ENCODE data around the gene OR52N4.
"Not testable (repeated sequence)": the region's sequence is repeated elsewhere in the genome, so short reads cannot be mapped to it uniquely, and the experiment has no call there.

Gene OR52N4

DNA sequence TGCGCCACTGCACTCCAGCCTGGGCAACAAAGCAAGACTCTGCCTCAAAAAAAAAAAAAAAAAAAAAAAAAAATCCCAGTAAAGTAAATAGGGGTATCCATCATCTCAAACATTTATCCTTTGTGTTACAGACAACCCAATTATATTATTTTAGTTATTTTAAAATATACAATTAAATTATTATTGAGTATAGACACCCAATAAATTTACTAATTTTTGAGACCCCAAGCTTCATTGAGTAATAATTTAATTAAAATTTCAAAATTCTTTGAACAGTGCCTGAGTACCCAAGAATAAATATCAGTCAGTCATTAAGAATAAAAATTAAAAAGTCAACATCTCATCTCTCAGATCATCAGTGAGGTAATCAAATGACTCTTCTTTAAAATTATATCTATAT, at the start of gene OR52N4:
OR52N4 (plus strand) TSS at position 301 of the 400 bp plus-strand sequence. CDS start 498 bp downstream, outside the sequence.
- DNase-seq (ENCODE audit: low spot score) = no peak

DNA sequence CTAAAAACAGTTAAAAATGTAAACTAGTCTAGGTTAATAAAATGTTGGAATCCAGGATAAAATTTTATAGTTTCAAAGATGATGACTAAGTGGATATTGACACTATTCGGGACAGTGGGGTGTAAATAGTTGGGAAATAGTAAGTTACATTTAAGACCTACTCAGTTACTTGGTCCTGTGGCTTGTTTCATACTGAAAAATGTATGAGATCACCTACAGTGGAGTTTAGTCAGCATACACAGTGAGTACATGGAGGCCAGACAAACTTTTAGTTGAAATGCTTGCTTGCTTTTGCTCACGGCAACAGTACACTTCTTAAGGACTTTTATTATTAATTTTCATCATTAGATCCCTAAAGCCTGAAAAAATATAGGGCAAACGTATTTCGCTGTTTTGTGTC, 48.4 kb upstream of the OR52N4 start:
- peak; percentile 22 for DNase-seq (ENCODE audit: low spot score)

DNA sequence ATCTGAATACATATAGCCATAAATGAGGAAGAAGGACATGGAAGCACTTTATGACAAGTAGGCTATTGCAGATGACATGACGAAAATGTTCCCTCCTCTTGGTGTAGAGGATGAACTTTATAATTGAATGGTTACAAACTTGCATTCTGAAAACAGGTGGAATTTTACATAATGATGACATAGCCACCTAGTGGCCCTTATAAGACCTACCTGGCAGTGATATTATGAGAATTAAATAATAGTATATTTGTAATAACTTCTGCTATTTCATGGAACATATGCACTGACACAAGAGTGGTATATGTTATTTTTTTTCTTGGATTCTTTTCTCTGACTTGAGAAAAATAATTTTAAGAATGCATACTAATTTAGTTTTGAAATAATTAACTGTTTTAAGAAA, 41.5 kb upstream of the OR52N4 start:
- peak; percentile 26 for DNase-seq (ENCODE audit: low spot score)

DNA sequence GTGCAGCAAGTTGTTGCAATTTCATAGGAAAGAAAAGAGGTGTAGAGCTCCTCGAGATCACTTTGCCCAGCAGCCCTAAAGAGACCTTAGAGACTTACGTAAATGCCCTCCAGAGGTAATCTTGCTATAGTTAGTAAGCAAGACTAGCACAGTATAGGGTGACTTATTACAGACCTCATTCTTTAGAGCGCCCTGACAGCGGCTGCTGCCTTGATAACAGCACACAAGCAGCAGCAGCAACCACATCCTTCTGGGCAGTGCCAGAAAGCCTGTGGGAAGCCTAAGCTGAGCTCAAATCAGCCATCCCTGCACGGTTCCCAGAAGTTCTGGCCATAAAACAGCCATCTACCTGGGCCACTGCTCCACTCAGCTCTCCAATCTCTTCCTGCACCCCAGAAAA, 40.3 kb upstream of the OR52N4 start:
- DNase-seq (ENCODE audit: low spot score) = no peak

DNA sequence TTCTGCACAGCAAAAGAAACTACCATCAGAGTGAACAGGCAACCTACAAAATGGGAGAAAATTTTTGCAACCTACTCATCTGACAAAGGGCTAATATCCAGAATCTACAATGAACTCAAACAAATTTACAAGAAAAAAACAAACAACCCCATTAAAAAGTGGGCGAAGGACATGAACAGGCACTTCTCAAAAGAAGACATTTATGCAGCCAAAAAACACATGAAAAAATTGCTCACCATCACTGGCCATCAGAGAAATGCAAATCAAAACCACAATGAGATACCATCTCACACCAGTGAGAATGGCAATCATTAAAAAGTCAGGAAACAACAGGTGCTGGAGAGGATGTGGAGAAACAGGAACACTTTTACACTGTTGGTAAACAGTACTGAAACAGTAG, 37.5 kb upstream of the OR52N4 start:
- not testable (repeated sequence) for DNase-seq (ENCODE audit: low spot score)

DNA sequence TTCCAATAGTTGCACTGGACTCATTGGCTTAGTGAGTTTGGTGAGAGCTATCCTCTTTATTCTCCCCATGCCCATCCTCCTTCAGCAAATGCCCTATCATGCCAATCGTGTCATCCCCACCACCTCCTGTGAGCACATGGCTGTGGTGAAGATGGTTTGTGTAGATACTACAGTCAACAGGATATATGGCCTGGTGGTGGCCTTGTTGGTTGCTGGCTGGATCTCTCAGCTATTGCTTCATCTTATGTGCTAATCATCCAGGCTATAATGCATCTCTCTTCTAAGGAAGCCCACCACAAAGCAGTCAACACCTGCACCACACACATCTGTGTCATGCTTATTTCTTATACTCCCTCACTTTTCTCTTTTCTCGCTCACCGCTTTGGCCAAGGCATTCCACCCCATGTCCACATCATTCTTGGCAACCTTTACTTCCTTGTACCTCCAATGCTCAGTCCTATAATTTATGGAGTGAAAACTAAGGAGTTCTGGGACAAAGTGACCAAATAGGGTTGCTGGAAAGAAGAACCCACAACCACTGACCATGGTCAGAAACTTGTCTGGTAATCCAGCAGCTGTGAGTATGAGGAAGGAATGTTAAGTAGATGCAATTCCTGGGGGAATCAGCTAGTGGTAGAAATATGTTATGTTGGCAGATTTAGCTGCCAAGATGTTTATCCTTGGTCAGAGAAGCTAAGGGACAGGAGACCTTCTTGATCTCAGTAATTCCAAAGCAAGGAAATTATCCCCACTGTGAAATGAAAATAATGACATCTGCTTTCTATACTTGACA, 34.1 kb upstream of the OR52N4 start:
- DNase-seq (ENCODE audit: low spot score) = no peak

DNA sequence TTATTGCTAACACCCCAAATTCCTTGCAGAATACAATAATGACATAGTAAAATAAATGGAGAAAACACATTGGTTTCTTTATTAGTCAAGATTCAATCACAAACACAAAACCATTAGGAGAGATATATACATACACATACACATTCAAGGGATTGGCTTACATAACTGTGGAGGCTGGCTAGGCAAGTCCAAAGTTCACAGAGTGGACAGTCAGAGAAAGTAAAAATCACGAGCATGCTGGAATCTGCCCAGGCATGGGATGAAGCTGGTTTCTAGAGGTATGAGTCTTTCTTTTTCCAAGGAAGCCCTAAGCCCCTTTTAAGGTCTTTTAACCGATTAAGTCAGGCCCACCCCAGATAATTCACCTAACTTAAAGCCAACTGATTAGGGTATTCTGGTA, 31.4 kb upstream of the OR52N4 start:
- DNase-seq (ENCODE audit: low spot score) = no peak

DNA sequence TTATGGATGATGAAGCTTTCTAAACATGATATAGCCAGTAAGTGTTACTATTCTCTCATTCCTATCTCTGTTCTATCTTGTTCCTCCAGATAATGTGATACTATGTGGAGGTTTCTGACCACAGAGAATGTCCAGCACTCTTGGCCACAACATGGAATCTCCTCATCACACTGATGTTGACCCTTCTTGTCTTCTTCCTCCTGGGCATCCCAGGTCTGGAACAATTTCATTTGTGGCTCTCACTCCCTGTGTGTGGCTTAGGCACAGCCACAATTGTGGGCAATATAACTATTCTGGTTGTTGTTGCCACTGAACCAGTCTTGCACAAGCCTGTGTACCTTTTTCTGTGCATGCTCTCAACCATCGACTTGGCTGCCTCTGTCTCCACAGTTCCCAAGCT, 27.7 kb upstream of the OR52N4 start:
- no peak for DNase-seq (ENCODE audit: low spot score)

DNA sequence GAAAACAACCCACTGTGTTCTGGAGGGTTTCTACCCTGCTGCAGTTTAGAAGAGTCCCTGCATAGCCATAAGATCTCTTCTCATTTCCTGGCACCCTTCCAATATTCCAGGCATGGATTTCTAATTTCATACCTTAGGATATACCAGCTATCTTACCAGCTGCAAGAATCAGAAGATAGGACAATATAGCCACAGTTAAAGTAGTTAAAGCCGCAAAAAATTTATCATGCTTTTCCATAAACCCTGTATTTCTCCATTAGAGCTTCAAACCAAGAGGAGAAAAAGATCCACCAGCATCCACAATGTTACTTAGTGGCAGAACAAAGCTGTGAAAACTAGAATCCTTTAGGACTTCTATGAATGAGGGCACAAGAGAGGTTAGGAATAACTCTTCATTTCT, 26.4 kb upstream of the OR52N4 start:
- DNase-seq (ENCODE audit: low spot score) = no peak

DNA sequence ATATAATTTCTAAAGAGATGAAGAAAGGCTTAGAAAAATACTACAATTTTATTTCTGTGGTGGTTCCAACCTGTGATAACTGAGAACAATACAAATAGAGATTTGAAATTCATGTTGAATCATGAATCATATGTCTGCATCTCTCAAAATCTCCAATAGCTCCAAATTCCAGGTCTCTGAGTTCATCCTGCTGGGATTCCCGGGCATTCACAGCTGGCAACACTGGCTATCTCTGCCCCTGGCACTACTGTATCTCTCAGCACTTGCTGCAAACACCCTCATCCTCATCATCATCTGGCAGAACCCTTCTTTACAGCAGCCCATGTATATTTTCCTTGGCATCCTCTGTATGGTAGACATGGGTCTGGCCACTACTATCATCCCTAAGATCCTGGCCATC, 17.6 kb upstream of the OR52N4 start, which contains the start of gene OR56B1:
OR56B1 (plus strand) TSS at position 53 of the 400 bp plus-strand sequence; CDS start at position 122, 69 bp downstream.
- peak; percentile 38 for DNase-seq (ENCODE audit: low spot score)

DNA sequence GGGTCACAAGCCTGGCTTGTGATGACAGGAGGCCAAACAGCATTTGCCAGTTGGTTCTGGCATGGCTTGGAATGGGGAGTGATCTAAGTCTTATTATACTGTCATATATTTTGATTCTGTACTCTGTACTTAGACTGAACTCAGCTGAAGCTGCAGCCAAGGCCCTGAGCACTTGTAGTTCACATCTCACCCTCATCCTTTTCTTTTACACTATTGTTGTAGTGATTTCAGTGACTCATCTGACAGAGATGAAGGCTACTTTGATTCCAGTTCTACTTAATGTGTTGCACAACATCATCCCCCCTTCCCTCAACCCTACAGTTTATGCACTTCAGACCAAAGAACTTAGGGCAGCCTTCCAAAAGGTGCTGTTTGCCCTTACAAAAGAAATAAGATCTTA, 17.0 kb upstream of the OR52N4 start:
- DNase-seq (ENCODE audit: low spot score) = peak; percentile 23

DNA sequence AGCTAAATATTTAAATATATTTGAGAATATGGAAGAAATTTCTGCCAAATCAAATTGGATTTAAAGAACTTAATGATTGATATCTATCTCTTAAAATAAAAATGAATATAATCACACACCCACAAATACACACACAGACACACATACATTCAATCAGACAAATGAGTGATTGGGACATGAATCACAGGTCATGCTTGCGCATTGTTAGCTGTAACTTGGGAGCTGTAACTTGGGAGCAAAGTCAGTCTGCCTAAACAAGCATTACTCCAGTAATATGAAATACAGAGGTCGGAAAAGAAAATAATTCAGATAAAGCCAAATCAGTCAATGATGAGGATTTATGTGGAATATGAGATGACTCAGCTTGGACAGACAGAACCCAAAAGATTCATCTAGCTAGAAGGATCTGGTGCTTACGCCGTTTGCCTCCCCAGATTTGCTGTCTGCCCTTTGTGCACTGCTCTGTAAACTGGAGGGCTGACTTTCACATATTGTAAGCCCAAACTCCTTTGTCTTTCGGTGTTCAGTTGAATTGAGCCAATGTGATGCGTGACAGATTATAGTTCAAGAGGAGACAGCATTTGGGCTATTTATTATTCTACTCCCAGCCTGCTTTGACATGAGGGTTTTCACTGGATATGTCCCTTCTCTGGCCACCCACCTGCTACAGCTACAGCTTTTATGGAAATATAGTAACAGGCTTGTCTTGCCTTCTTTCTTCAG, 16.2 kb upstream of the OR52N4 start:
- DNase-seq (ENCODE audit: low spot score) = peak; percentile 11

DNA sequence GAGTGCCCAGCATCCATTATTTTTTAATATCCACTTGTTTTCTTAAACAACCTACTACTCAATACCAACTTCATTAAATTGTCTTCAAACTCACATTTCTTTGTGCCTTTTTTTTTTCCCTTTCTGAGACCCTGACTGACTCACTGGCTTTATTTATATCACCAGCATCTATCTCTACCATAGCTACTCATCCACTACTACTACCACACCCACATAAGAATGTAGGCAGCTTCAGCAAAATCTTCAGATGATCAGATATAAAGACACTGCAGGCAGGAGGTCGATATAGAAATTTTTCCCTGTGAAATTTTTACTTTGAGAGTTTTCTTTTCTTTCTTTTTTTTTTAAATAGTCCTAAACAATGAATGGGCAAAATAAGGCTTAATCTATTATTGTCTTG, 15.6 kb upstream of the OR52N4 start:
- DNase-seq (ENCODE audit: low spot score) = no peak

DNA sequence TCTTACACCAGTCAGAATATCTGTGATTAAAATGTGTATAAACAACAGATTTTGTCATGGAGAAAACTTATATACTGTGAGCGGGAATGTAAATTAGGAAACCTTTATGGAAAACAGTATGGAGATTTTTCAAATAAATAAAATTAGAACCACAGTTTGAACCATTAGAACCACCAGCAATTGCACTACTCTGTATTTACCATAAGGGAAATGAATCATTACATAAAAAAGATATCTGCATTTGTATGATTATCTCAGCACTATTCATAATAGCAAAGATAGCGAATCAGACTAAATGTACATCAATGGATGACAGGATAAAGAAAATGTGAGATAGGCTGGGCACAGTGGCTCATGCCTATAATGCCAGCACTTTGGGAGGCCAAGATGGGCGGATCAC, 7.4 kb upstream of the OR52N4 start:
- DNase-seq (ENCODE audit: low spot score) = no peak

DNA sequence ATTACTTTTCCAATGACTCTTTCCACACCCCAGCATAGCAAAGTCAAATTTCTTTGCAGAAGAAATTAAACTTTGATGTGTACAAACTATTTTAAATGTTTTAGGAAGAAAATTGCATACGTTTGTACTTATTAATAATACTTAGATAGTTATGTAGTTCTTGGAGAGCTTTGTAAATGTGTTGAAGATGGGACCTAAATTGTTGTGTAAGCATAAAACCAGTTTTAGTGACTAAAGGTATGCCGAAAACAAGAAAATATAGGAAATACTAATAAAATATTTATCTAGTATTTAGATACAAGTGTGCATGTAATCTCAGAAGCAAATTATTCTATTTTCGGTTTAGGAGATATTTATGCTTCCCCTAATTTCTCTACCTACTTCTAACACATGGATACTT, 4.2 kb upstream of the OR52N4 start:
- DNase-seq (ENCODE audit: low spot score) = no peak

DNA sequence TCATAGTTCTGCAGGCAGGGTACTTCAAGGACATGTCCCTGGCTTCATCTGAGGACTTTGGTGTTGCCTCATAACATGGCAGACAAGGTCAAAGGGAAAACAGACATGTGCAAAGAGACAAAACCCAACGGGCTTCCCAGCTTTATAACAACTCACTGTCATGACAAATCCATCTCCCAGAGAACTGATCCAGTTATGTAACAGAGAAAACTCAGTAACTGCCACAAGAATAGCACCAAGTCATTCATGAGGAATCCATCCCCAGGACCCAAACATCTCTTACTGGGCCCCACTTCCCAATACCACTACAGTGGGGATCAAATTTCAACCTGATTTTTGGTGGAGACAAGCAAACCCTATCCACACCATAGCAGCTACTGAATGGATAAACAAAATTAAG, 13.0 kb downstream of the OR52N4 start:
- no peak for DNase-seq (ENCODE audit: low spot score)

DNA sequence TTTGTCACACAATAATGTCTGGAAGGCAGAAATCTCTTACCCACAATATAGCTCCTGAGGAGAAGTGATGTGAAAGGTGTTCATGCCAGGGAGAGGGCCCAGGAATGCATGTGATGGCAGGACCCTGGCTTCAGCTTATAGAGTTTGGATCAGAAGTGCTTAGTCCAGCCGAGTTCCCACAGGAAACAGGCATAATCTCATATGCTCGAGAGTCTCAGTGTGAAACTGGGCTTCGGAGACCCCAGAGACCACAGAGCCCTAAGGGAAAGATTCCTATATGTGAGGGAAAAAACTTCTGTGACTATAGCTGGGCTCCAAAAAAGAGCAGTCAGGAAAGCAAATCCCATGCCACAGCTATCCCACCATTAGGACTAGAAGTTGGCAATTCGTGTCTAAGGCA, 29.2 kb downstream of the OR52N4 start, which contains the start of gene OR52N5:
OR52N5 (minus strand) TSS at position 101 of the 400 bp plus-strand sequence. CDS start 4,721 bp downstream, outside the sequence.
- DNase-seq (ENCODE audit: low spot score) = no peak

DNA sequence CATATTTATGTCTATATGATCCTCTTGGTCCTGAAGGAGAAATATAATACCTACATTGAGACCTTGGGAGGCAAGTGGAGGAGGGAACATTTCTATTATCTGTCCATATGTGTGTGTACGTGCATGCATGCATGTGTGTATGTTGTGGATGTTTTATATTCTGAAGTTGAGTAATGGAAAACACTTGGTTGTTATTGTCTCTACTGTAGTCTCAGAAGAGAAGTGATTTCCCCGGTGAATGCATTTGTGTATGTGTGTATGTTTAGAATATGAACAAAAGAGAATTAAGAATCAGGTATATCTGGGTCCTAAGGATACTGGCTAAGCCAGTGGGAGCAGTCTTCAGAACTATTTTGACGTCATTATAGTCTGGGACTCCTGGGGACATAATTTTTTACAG, 37.1 kb downstream of the OR52N4 start, which contains the start of gene OR52N1:
OR52N1 (minus strand) TSS at position 101 of the 400 bp plus-strand sequence. CDS start 2,449 bp downstream, outside the sequence.
- no peak for DNase-seq (ENCODE audit: low spot score)

DNA sequence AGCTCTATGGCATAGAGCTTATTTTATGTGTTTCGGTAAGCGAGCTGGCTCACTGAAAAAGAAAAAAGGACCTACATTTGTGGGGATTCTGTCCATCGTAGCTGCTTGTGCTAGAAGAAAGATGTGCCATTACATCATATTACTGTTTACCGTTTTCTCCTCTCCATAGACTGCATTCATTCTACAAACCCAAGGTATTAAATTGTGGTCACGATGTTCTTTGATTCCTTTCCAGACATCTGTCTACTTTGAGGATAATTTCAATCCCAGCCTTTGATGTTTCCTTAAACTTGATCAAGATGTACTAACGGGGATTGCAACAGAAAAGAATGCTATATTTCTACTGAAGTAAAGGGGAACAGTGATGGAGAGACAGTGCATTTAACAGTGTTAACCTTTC, 42.5 kb downstream of the OR52N4 start:
- DNase-seq (ENCODE audit: low spot score) = no peak

DNA sequence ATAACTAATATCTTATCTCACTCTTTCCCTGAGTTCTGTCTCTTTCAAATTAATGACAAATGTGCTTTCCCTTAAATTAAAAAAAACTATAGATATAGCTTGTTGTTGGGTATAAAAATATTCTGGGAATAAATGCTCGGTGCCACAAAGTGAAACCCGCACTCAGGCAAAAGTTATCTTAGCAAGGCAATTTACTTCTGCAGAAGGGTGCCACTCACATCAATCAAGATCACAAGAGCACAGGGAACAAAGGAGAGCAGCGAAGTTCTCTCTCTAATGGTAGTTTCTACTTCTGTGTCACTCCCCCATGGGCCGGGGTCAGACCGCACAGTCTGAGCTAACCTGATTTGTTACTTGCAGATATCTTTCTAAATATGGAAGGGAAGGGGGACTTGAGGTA, 49.9 kb downstream of the OR52N4 start:
- DNase-seq (ENCODE audit: low spot score) = no peak

All from kidney tubule cell (primary cell).